Ureter (tissue), 1 donor: ENCODE data around the gene SCAF11. TPM values are rescaled to one million over a fixed set of nuclear protein-coding genes. Genes with fewer than 3 reads are reported as not detected.

Source experiments
- DNase-seq: peaks from one replicate; pipeline ENCODE4 v3.0.0-alpha.2; 2020; ENCODE audit warnings: low spot score
- total RNA-seq: library from RNA; stranded (reverse); gene quantifications from one replicate; pipeline ENCODE4 v1.2.4, GENCODE V29; 2023
- donor health status: DM: yes; HTN: yes; CAD: no.

The SCAF11 gene
- total RNA-seq, 1 donor from 2014 or later: 163 TPM

DNA sequence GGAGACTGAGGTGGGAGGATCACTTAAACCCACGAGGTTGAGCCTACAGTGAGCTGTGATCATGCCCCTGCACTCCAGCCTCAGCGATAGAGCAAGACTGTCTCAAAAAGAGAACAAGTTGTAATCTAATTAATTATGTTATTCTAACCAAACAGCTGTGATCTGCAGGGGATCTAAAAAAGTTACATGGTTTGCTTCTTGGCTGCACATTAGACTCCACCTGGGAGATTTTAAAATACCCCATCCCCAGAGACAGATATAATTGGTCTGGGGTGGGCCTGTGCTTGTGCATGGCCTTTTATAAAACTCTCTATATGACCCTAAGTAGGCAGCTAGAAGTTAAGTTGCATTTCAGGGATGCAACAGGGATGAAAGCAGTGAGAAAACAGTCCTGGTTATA lies 76.7 kb downstream of the SCAF11 start:
- DNase-seq: no peak

DNA sequence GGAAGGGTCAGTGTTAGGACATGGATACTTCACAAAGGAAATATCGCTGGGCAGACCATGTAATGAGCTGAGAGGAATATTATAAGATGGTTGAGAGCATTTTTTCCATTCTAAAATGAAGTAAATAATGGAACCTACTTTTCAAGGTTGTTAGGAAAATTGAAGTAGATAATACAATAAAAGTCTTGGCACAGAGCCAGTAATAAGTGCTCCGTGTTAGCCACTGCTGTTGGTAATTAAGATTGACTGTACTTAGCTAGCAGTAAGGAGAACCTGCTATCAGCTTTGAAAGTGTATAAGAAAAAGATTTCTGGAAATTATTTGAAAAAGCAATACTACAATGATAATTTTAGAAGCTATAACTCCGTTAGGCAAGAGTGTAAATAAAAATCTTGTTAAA lies 77.6 kb downstream of the SCAF11 start:
- no peak for DNase-seq

DNA sequence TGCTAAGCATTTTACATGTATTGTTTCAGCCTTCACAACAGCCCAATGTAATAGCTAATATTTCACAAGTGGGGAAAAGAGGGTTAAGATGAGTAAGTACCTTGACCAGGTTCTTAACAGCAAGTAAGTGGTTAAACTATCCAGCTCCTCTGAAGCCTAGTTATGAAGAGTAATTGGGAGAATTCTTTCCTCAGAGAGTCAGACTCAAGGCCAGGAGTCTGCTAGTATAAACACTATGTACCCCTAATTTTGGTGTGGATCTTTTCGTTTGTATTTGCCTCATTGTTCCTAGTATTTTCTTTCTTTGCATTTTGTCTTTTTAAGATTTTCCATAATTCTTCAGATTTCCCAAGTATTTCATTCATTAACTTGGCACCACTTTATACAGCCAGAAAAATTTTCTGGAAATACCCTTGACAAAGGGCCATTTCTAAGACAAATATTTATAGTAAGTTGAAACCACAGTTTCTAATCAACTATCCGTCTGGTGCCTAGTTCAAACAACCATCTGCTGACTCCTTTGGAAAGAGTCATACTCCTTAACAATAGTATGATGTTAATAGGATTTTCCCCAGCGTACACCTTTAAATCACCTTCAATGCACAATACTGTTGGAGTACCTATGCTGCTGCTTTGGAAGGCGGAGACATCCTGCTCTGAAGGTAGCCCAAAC lies 81.2 kb downstream of the SCAF11 start:
- DNase-seq: no peak

DNA sequence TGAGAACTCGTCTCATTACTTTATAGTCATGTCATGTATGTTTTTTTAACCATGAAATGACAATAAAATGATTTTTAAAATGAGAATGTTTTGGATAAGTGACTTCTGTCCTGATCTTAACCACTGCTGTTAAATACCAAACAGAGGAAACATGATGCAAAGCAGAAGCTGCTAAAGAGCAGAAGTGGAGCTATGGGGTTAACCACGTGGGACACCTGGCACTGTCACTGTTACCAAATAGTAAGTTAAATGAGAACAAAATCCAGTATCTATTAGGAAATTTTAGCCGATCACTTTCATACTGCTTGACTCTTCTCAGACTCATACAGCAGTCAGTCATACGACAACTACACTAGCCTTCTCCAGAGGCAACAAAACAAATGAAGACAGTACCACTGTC lies 82.4 kb downstream of the SCAF11 start:
- no peak for DNase-seq

DNA sequence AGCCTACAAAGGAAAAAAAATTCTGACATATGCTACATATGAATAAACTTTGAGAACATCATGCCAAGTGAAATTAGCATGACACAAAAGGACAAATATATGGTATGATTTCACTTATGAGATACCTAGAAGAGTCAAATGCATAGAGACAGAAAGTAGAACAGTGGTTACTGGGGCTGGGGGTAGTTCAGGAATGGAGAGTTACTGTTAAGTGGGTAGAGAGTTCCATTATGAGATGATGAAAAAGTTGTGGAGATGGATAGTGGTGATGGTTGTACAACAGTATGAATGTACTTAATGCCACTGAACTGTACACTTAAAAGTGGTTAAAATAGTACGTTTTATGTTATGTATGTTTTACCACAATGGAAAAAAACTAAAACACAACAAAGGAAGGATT lies 92.3 kb downstream of the SCAF11 start:
- DNase-seq: no peak

- DNase-seq: no peak
These were observed 94.4 kb downstream of the SCAF11 start for GRCh38 chr12:45895961-45896360.

GRCh38 chr12:45893240-45893639 lies 97.1 kb downstream of the SCAF11 start:
- no peak for DNase-seq

- no peak for DNase-seq
These were observed 100.1 kb downstream of the SCAF11 start for GRCh38 chr12:45890276-45890675.

GRCh38 chr12:45887544-45887943 lies 102.8 kb downstream of the SCAF11 start:
- no peak for DNase-seq

DNA sequence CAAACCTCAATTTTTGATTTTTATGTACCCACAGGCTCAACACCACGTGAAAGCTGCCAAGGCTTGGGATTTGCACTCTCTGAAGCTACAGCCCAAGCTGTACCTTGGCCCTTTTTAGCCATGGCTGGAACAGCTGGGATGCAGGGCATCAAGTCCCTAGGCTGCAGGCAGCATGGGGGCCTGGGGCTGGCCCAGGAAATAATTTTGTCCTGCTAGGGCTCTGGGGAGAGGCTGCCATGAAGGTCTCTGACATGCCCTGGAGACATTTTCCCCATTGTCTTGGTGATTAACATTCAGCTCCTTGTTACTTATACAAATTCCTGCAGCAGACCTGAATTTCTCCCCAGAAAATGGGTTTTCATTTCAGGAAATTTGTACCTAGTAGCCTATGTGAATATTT lies 103.7 kb downstream of the SCAF11 start:
- DNase-seq: no peak

- DNase-seq: no peak
These were observed 107.2 kb downstream of the SCAF11 start for GRCh38 chr12:45883187-45883586.

DNA sequence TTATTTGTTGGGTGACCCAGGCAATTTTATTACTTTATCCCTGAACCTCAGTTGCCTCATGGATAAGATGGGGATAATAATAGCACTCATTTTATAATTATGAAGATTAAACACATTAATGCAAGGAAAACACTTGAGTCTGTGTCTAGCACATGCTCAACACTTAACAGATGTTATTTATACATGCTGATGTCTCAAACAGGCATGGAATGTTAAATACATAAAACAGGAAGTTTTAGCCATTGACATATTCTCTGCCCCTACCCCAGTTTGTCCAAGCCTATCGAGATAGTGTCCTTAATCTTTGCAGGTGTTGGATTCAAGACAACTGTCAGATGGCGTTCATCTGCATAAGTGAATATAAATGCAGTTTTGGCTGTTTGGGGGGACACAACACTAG lies 109.8 kb downstream of the SCAF11 start:
- no peak for DNase-seq

DNA sequence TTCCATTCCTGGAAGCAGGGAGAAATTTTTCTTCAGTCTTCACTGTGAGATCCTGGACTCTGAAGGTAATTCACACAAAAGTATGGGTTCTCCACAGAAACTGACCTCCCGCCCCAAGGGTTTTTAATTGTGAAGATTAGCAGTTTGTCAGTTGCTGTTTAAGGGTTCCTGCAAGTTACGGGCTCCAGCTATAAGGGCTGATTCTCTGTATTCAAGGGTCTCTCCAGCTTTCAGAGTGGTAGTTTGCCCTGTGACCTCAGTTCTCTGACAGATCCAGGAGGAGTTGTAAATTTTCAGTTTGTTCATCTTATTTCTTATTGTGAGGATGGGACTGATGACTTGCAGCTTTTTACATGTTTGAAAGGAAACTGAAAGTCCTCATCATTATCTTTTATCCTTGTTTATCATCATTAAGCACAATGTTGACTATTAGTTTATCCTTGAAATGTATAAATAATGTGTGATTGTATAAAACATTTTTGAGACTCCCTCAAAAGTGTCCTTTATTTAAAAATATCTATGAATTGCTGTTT lies 110.9 kb downstream of the SCAF11 start:
- no peak for DNase-seq

- no peak for DNase-seq
These were observed 111.6 kb downstream of the SCAF11 start for GRCh38 chr12:45878630-45879255.

DNA sequence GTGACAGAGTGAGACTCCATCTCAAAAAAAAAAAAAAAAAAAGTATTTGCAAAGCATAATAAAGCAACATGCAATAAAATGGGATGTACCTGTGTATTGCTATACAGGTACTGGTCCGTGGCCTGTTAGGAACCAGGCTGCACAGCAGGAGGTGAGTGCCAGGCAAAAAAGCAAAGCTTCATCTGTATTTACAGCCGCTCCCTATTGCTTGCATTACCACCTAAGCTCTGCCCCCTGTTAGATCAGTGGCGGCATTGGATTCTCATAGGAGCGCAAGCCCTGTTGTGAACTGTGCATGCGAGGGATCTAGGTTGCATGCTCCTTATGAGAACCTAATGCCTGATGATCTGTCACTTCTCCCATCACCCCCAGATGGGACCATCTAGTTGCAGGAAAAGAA lies 113.3 kb downstream of the SCAF11 start:
- no peak for DNase-seq

DNA sequence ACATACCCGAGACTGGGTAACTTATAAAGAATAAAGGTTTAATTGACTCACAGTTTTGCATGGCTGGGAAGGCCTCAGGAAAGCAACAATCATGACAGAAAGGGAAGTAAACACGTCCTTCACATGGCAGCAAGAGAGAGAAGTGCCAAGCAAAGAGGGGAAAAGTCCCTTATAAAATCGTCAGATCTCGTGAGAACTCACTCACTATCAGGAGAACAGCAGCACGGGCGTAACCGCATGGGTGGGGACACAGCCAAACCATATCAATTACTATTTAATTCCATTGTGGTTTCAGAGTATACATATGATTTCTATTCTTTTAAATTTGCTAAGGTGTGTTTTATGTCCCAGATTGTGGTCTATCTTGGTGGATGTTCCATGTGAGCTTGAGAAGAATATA lies 117.9 kb downstream of the SCAF11 start:
- no peak for DNase-seq
